ENCODE results near the gene ABCA6. TPM values are rescaled to one million over a fixed set of nuclear protein-coding genes. Genes with fewer than 3 reads are reported as not detected.

Gene ABCA6
- total and polyA plus RNA-seq, 3 donors from 2014 or later, result 3.1 to 16.4 (median 13.8) TPM

GRCh38 chr17:69064476-69064875 is 77.2 kb downstream of the ABCA6 start:
- no peak overlapping the region for H3K4me3 ChIP-seq
- no peaks in the 10 kb centered on the region for H3K36me3 ChIP-seq (ENCODE audit: low read depth, missing control alignments)
- no peaks in the 10 kb centered on the region for H3K27me3 ChIP-seq
- no peak for DNase-seq
- TF ChIP-seq POLR2A (IDR thresholded peaks at IDR 0.05) (no peak), CTCF (IDR thresholded peaks at IDR 0.05) (no peak)
- peak overlapping the region in 1 of 2 donors; percentile 57 for H3K27ac ChIP-seq
- WGBS, 2 donors, result 69 to 89% methylated on average over 1 of the region's 1 CpG
- no peaks in the 10 kb centered on the region for H3K9me3 ChIP-seq
- peaks cover 21% of the 10 kb centered on the region for H3K4me1 ChIP-seq
- intact Hi-C loops (cut with DNase I; ENCODE audit: low total_unique reads), result no loop called here

GRCh38 chr17:69064001-69064400 is 77.7 kb downstream of the ABCA6 start:
- no peak for DNase-seq
- H3K27me3 ChIP-seq, result no peaks in the 10 kb centered on the region
- WGBS, 2 donors, result 86 to 91% methylated on average over 2 of the region's 2 CpGs
- TF ChIP-seq POLR2A (IDR thresholded peaks at IDR 0.05), result no peak
- TF ChIP-seq CTCF (IDR thresholded peaks at IDR 0.05), result no peak
- no peaks in the 10 kb centered on the region for H3K9me3 ChIP-seq
- intact Hi-C loops (cut with DNase I; ENCODE audit: low total_unique reads), result no loop called here
- peak overlapping the region in 1 of 2 donors; percentile 57 for H3K27ac ChIP-seq
- peaks cover 23% of the 10 kb centered on the region for H3K4me1 ChIP-seq
- no peak overlapping the region for H3K4me3 ChIP-seq
- no peaks in the 10 kb centered on the region for H3K36me3 ChIP-seq (ENCODE audit: low read depth, missing control alignments)

- Histone ChIP-seq H3K36me3 (ENCODE audit: low read depth, missing control alignments) (no peaks in the 10 kb centered on the region), H3K4me3 (no peak overlapping the region), H3K27ac (peak overlapping the region in 1 of 2 donors; percentile 57), H3K4me1 (peaks cover 23% of the 10 kb centered on the region), H3K9me3 (no peaks in the 10 kb centered on the region), H3K27me3 (no peaks in the 10 kb centered on the region)
- DNase-seq, result no peak
- 59 to 63% methylated on average over 4 of the region's 4 CpGs for WGBS, 2 donors
- no peak for TF ChIP-seq CTCF (IDR thresholded peaks at IDR 0.05)
- no peak for TF ChIP-seq POLR2A (IDR thresholded peaks at IDR 0.05)
- intact Hi-C loops (cut with DNase I; ENCODE audit: low total_unique reads), result no loop called here
Measured at GRCh38 chr17:69062860-69063581, 78.7 kb downstream of the ABCA6 start.

- Histone ChIP-seq H3K9me3 (no peaks in the 10 kb centered on the region), H3K4me1 (peaks cover 23% of the 10 kb centered on the region), H3K27ac (peak overlapping the region; percentile 7 to 81), H3K27me3 (no peaks in the 10 kb centered on the region), H3K4me3 (no peak overlapping the region), H3K36me3 (ENCODE audit: low read depth, missing control alignments) (no peaks in the 10 kb centered on the region)
- DNase-seq, result no peak
- 72 to 80% methylated on average over 4 of the region's 4 CpGs for WGBS, 2 donors
- no peak for TF ChIP-seq POLR2A (IDR thresholded peaks at IDR 0.05)
- no peak for TF ChIP-seq CTCF (IDR thresholded peaks at IDR 0.05)
- intact Hi-C loops (cut with DNase I; ENCODE audit: low total_unique reads), result no loop called here
Measured at GRCh38 chr17:69061721-69062556, 79.8 kb downstream of the ABCA6 start.

Data from testis (tissue), 3 donors.